GM12801 (cell line): Measurements from ENCODE around the gene USP24.

Experiments used
- CTCF ChIP-seq: IDR thresholded peaks from one replicate; pipeline ENCODE4 v1.5.1; 2011; ENCODE audit warnings: control low read depth; ENCODE audit not compliant: insufficient read length; ENCODE audit errors: extremely low read depth

The USP24 gene

GRCh38 chr1:55037733-55038551 lies 177.2 kb downstream of the USP24 start:
- TF ChIP-seq CTCF, result no peak

GRCh38 chr1:55035904-55036303 lies 179.3 kb downstream of the USP24 start:
- no peak for TF ChIP-seq CTCF

- TF ChIP-seq CTCF, result no peak
Measured at GRCh38 chr1:55034476-55035133, 180.6 kb downstream of the USP24 start.

- no peak for TF ChIP-seq CTCF
Measured at GRCh38 chr1:55033265-55033614, 181.9 kb downstream of the USP24 start.

GRCh38 chr1:55021942-55022546 lies 193.1 kb downstream of the USP24 start:
- no peak for TF ChIP-seq CTCF

- no peak for TF ChIP-seq CTCF
Measured at GRCh38 chr1:55018395-55018794, 196.8 kb downstream of the USP24 start.
